T-helper 17 cell (primary cell): Measurements from ENCODE around the gene NDUFA11. TPM values are rescaled to one million over a fixed set of nuclear protein-coding genes. Genes with fewer than 3 reads are reported as not detected.

Experiments used
- ATAC-seq: fragments of 150-1000 bp; cut with Tn5 transposase; 2 replicates; pipeline ENCODE4 v1.10.0; 2021; ENCODE audit warnings: mild to moderate bottlenecking, moderate library complexity
- DNase-seq, 3 donors: peaks; one replicate each; pipeline versions ENCODE4 v3.0.0 to v3.0.0-alpha.2; 2020 to 2021
- H3K9me3 ChIP-seq: one replicate; pipeline ENCODE4 v1.7.0; 2013; ENCODE audit warnings: low read length, mild to moderate bottlenecking; ENCODE audit not compliant: control insufficient read depth, poor library complexity, severe bottlenecking
- H3K27ac Mint-ChIP-seq: one replicate; pipeline ENCODE4 v1.8.0; 2022; ENCODE audit warnings: mild to moderate bottlenecking, moderate library complexity, mixed read lengths
- H3K27me3 Mint-ChIP-seq: one replicate; pipeline ENCODE4 v1.8.0; 2022; ENCODE audit warnings: mixed read lengths
- H3K36me3 Mint-ChIP-seq: one replicate; pipeline ENCODE4 v1.8.0; 2022; ENCODE audit warnings: low read depth, mixed read lengths
- H3K4me1 Mint-ChIP-seq: one replicate; pipeline ENCODE4 v1.8.0; 2022; ENCODE audit warnings: mild to moderate bottlenecking, mixed read lengths
- H3K4me3 Mint-ChIP-seq: one replicate; pipeline ENCODE4 v1.8.0; 2022; ENCODE audit warnings: mild to moderate bottlenecking, moderate library complexity, mixed read lengths
- total RNA-seq, 4 donors: library from RNA in 2 of 4; stranded (reverse) in 2 of 4; gene quantifications; one replicate each; pipeline ENCODE4 v1.2.3 and lab custom pipeline; 2022 to 2026

The NDUFA11 gene
- total RNA-seq, 2 donors from 2014 or later, result 102 to 108 TPM

DNA sequence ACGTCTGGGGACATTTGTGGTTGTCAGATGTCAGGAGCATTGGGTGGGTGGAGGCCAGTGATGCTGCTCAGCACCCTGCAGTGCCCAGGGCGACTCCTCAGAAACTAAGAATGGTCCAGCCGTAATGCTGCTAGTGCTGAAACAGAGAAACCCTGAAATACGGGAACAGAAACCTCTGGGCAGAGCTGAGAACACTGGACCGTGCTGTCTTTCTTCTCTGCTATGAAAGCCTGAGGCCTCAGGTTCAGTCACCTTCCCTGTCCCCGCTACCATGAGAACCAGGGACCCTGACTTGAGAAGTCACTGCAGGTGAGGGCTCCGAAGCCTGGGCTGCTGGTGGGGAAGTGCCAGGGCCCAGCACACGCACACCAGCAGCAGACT, 23.8 kb upstream of the NDUFA11 start:
- Mint-ChIP-seq H3K27ac (no peak overlapping the region), H3K4me1 (no peaks in the 10 kb centered on the region), H3K4me3 (no peak overlapping the region), H3K27me3 (no peaks in the 10 kb centered on the region), H3K36me3 (peaks cover 7% of the 10 kb centered on the region)
- no peaks in the 10 kb centered on the region for H3K9me3 ChIP-seq
- no peak for ATAC-seq
- DNase-seq, result no peak

DNA sequence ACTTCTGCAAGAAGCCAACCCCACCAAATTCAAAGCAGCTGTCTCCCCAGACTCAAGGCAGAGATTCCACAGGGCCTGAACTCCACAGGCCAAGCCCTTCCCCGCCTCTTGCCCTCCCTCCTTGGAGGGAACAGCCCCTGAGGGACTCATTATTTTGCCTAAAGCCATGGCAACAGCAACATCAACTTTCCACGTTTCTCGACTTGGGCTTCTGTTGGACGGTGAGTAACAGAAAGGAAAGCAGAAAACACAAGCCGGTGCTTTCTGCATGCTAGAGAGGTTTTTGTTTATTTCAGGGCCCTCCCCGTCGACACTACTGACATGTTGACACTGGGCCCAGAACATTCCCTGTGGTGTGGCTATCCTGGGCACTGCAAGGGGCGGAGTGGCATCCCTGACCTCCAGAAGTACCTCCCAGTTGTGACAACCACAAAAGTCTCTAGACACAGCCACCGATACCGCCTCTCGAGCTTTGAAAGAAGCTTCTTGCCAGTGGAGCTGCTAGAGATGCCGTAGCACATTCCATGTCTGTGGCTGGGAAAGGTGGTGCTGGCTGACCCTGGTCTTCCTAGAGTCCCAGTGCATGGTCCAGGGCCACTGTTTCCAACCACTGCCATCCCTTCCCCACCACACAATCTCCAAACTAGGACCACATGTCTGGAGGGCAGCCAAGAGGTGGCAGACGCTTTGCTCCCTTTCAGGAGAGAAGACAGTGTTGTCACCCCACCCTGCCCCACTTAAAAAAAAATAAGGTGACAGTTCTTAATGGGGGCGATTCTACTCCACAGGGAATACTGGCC, 23.3 kb upstream of the NDUFA11 start:
- Mint-ChIP-seq H3K4me3 (no peak overlapping the region), H3K4me1 (no peaks in the 10 kb centered on the region), H3K27me3 (no peaks in the 10 kb centered on the region), H3K36me3 (peaks cover 7% of the 10 kb centered on the region), H3K27ac (no peak overlapping the region)
- ATAC-seq (no peak), DNase-seq (no peak)
- no peaks in the 10 kb centered on the region for H3K9me3 ChIP-seq

GRCh38 chr19:5925830-5926427, 22.3 kb upstream of the NDUFA11 start:
- Mint-ChIP-seq H3K4me1 (no peaks in the 10 kb centered on the region), H3K27me3 (no peaks in the 10 kb centered on the region), H3K27ac (no peak overlapping the region), H3K36me3 (peaks cover 7% of the 10 kb centered on the region), H3K4me3 (no peak overlapping the region)
- H3K9me3 ChIP-seq, result no peaks in the 10 kb centered on the region
- DNase-seq (no peak), ATAC-seq (no peak)

DNA sequence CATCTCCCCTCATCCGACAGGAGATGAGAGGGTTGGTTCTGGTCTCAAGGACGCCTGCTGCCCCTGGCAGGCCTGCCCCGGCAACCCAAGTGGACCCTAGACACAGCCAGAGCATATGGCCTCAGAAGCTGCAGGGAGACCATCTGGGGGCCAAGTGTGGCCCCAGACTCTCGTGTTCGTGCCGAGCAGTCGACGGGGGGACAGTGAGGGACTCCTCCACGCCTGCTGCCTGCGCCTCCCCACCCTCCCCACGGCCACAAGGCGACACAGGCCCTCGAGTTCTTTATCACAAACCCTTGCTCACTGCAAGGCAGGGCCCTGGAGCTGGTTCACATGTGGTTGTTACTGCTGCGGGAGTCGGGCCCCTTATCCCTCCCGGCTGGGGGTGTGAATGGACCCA, 19.8 kb upstream of the NDUFA11 start:
- H3K4me1 Mint-ChIP-seq, result no peaks in the 10 kb centered on the region
- H3K4me3 Mint-ChIP-seq, result no peak overlapping the region
- H3K27me3 Mint-ChIP-seq, result no peaks in the 10 kb centered on the region
- no peaks in the 10 kb centered on the region for H3K9me3 ChIP-seq
- H3K36me3 Mint-ChIP-seq, result peaks cover 7% of the 10 kb centered on the region
- ATAC-seq (no peak), DNase-seq (no peak)
- H3K27ac Mint-ChIP-seq, result no peak overlapping the region

- H3K9me3 ChIP-seq, result no peaks in the 10 kb centered on the region
- Mint-ChIP-seq H3K27me3 (no peaks in the 10 kb centered on the region), H3K4me3 (no peak overlapping the region), H3K36me3 (peaks cover 3% of the 10 kb centered on the region), H3K4me1 (no peaks in the 10 kb centered on the region), H3K27ac (peak overlapping the region; percentile 37)
- DNase-seq (no peak), ATAC-seq (no peak)
These were observed 18.6 kb upstream of the NDUFA11 start for GRCh38 chr19:5922161-5922545.

- H3K4me1 Mint-ChIP-seq, result no peaks in the 10 kb centered on the region
- no peaks in the 10 kb centered on the region for H3K27me3 Mint-ChIP-seq
- ATAC-seq, result no peak
- peak overlapping the region; percentile 37 for H3K27ac Mint-ChIP-seq
- H3K9me3 ChIP-seq, result no peaks in the 10 kb centered on the region
- H3K4me3 Mint-ChIP-seq, result no peak overlapping the region
- H3K36me3 Mint-ChIP-seq, result peaks cover 3% of the 10 kb centered on the region
- DNase-seq, result no peak
These were observed 18.0 kb upstream of the NDUFA11 start for GRCh38 chr19:5921516-5922160.

GRCh38 chr19:5918463-5919079, 15.0 kb upstream of the NDUFA11 start:
- H3K9me3 ChIP-seq, result no peaks in the 10 kb centered on the region
- Mint-ChIP-seq H3K36me3 (peaks cover 3% of the 10 kb centered on the region), H3K27ac (peak overlapping the region; percentile 24), H3K27me3 (no peaks in the 10 kb centered on the region), H3K4me3 (no peak overlapping the region), H3K4me1 (no peaks in the 10 kb centered on the region)
- DNase-seq (no peak), ATAC-seq (no peak)

- no peaks in the 10 kb centered on the region for H3K9me3 ChIP-seq
- Mint-ChIP-seq H3K4me1 (no peaks in the 10 kb centered on the region), H3K36me3 (no peaks in the 10 kb centered on the region), H3K4me3 (no peak overlapping the region), H3K27ac (peak overlapping the region; percentile 24), H3K27me3 (no peaks in the 10 kb centered on the region)
- no peak for DNase-seq
- no peak for ATAC-seq
These were observed 14.0 kb upstream of the NDUFA11 start for GRCh38 chr19:5917431-5918107.

GRCh38 chr19:5916181-5916708, 12.7 kb upstream of the NDUFA11 start:
- H3K9me3 ChIP-seq, result no peaks in the 10 kb centered on the region
- no peak overlapping the region for H3K27ac Mint-ChIP-seq
- ATAC-seq (no peak), DNase-seq (no peak)
- no peaks in the 10 kb centered on the region for H3K36me3 Mint-ChIP-seq
- H3K4me1 Mint-ChIP-seq, result no peaks in the 10 kb centered on the region
- H3K27me3 Mint-ChIP-seq, result no peaks in the 10 kb centered on the region
- H3K4me3 Mint-ChIP-seq, result no peak overlapping the region

DNA sequence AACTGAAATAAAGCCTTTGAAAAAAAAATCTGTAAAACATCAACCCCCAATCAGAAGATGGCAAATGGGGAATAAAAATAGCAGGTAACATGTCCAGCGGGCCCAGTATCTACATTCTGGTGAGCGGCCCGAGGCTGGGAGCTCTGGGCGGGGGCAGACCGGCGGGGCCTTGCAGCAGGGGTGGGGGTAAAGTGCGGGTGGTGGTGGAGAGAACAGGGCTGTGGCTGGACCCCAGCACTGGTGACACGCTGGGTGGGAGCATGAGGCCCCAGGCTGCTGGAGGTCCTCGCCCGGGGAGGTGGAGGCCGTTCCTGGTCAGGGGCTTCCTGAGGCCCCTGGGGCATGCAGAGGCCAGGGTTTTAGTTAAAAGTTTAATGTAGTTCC, 12.2 kb upstream of the NDUFA11 start:
- H3K4me1 Mint-ChIP-seq, result no peaks in the 10 kb centered on the region
- H3K27me3 Mint-ChIP-seq, result no peaks in the 10 kb centered on the region
- ATAC-seq (no peak), DNase-seq (no peak)
- no peak overlapping the region for H3K4me3 Mint-ChIP-seq
- no peaks in the 10 kb centered on the region for H3K36me3 Mint-ChIP-seq
- H3K9me3 ChIP-seq, result no peaks in the 10 kb centered on the region
- H3K27ac Mint-ChIP-seq, result no peak overlapping the region

DNA sequence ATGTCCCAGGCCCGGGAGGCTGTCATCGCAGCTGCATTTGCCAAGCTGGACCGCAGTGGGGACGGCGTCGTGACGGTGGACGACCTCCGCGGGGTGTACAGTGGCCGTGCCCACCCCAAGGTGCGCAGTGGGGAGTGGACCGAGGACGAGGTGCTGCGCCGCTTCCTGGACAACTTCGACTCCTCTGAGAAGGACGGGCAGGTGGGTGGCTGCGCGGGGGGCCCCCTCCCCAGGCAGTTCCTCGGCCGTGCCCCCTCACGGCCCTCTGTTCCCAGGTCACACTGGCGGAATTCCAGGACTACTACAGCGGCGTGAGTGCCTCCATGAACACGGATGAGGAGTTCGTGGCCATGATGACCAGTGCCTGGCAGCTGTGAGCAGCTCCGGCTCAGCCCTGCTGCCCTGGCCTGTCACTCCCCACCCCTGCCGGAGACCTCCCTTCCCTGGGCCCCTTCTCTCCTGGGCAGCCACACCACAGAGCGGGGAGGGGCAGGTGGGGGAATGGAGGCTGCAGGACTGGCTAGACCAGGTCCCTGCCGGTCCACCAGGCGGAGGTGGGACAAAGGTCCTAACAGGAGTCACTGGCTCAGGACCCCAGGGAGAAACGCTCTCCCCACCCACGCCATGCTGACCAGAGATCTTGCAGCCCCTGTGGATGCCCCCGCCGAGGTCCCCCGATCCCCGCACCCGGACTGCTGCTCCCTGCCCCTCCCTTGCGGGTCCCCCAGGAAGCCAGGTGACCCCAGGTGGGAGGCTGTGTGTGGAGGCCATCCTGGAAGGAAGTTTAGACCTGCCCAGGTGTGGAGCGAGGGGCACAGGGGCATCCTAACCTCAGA, 11.6 kb upstream of the NDUFA11 start:
- no peaks in the 10 kb centered on the region for H3K36me3 Mint-ChIP-seq
- DNase-seq (no peak), ATAC-seq (no peak)
- H3K4me1 Mint-ChIP-seq, result no peaks in the 10 kb centered on the region
- H3K27ac Mint-ChIP-seq, result no peak overlapping the region
- H3K4me3 Mint-ChIP-seq, result no peak overlapping the region
- no peaks in the 10 kb centered on the region for H3K27me3 Mint-ChIP-seq
- no peaks in the 10 kb centered on the region for H3K9me3 ChIP-seq

DNA sequence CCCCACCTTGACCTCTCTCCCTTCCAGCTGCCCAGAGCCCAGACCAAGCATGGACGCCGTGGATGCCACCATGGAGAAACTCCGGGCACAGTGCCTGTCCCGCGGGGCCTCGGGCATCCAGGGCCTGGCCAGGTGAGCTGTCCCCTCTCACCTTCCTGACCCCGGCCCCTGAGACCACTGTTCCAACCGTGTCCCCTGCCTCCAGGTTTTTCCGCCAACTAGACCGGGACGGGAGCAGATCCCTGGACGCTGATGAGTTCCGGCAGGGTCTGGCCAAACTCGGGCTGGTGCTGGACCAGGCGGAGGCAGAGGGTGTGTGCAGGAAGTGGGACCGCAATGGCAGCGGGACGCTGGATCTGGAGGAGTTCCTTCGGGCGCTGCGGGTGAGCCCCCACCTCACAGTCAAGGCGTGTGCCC, 10.8 kb upstream of the NDUFA11 start:
- Mint-ChIP-seq H3K4me3 (no peak overlapping the region), H3K4me1 (no peaks in the 10 kb centered on the region), H3K27ac (no peak overlapping the region), H3K36me3 (no peaks in the 10 kb centered on the region), H3K27me3 (no peaks in the 10 kb centered on the region)
- no peaks in the 10 kb centered on the region for H3K9me3 ChIP-seq
- ATAC-seq (no peak), DNase-seq (no peak)
